Osteocyte (in vitro differentiated cells): ENCODE data around the gene TLX1. TPM values are rescaled to one million over a fixed set of nuclear protein-coding genes. Genes with fewer than 3 reads are reported as not detected.

ENCODE experiments used
- DNase-seq: peaks from one replicate; pipeline ENCODE4 v3.0.0; 2021; ENCODE audit warnings: mixed read lengths; ENCODE audit not compliant: unreplicated experiment; ENCODE audit errors: extremely low spot score
- H3K27ac Mint-ChIP-seq: one replicate; pipeline ENCODE4 v1.8.0; 2021; ENCODE audit warnings: mild to moderate bottlenecking, mixed read lengths; ENCODE audit not compliant: unreplicated experiment
- H3K27me3 Mint-ChIP-seq: one replicate; pipeline ENCODE4 v1.8.0; 2021; ENCODE audit warnings: mixed read lengths; ENCODE audit not compliant: unreplicated experiment
- H3K36me3 Mint-ChIP-seq: one replicate; pipeline ENCODE4 v1.8.0; 2021; ENCODE audit warnings: mixed read lengths; ENCODE audit not compliant: unreplicated experiment
- H3K4me1 Mint-ChIP-seq: one replicate; pipeline ENCODE4 v1.8.0; 2021; ENCODE audit warnings: mixed read lengths; ENCODE audit not compliant: unreplicated experiment
- H3K4me3 Mint-ChIP-seq: one replicate; pipeline ENCODE4 v1.8.0; 2021; ENCODE audit warnings: mild to moderate bottlenecking, moderate library complexity, mixed read lengths; ENCODE audit not compliant: unreplicated experiment
- H3K9me3 Mint-ChIP-seq: one replicate; pipeline ENCODE4 v1.8.0; 2021; ENCODE audit warnings: mixed read lengths; ENCODE audit not compliant: unreplicated experiment
- CTCF ChIP-seq: fragments of 200-600 bp; sonication (generic); IDR thresholded peaks from 2 replicates; pipeline ENCODE4 v1.5.0; 2021; ENCODE audit warnings: antibody characterized with exemption, mild to moderate bottlenecking, moderate library complexity
- total RNA-seq: library from RNA; stranded (reverse); gene quantifications from 2 replicates; pipeline ENCODE4 v1.2.1, GENCODE V29; 2021

The TLX1 gene
- total RNA-seq, 1 donor from 2014 or later, result not detected

- no peaks in the 10 kb centered on the region for H3K36me3 Mint-ChIP-seq
- no peak for DNase-seq
- TF ChIP-seq CTCF, result no peak
- H3K9me3 Mint-ChIP-seq, result no peaks in the 10 kb centered on the region
- no peak overlapping the region for H3K4me3 Mint-ChIP-seq
- H3K27me3 Mint-ChIP-seq, result peaks cover 72% of the 10 kb centered on the region
- peaks cover 4% of the 10 kb centered on the region for H3K4me1 Mint-ChIP-seq
- H3K27ac Mint-ChIP-seq, result no peak overlapping the region
These were observed 32.9 kb downstream of the TLX1 start for GRCh38 chr10:101164020-101164419.

GRCh38 chr10:101165736-101166135 is 34.6 kb downstream of the TLX1 start:
- no peak overlapping the region for H3K4me3 Mint-ChIP-seq
- DNase-seq, result no peak
- H3K27me3 Mint-ChIP-seq, result peaks cover 65% of the 10 kb centered on the region
- peaks cover 4% of the 10 kb centered on the region for H3K4me1 Mint-ChIP-seq
- no peak for TF ChIP-seq CTCF
- no peak overlapping the region for H3K27ac Mint-ChIP-seq
- H3K9me3 Mint-ChIP-seq, result no peaks in the 10 kb centered on the region
- H3K36me3 Mint-ChIP-seq, result no peaks in the 10 kb centered on the region

GRCh38 chr10:101166430-101166829 is 35.3 kb downstream of the TLX1 start:
- no peak for DNase-seq
- H3K27me3 Mint-ChIP-seq, result peaks cover 58% of the 10 kb centered on the region

GRCh38 chr10:101172741-101173140 is 41.6 kb downstream of the TLX1 start:
- Mint-ChIP-seq H3K4me3 (no peak overlapping the region), H3K4me1 (no peaks in the 10 kb centered on the region), H3K27ac (no peak overlapping the region), H3K27me3 (peaks cover 35% of the 10 kb centered on the region), H3K9me3 (peaks cover 16% of the 10 kb centered on the region), H3K36me3 (no peaks in the 10 kb centered on the region)
- TF ChIP-seq CTCF, result no peak
- DNase-seq, result no peak

More at GRCh38 chr10:101166430-101166829, 35.3 kb downstream of the TLX1 start:
- H3K36me3 Mint-ChIP-seq, result no peaks in the 10 kb centered on the region
- no peaks in the 10 kb centered on the region for H3K9me3 Mint-ChIP-seq
- H3K4me3 Mint-ChIP-seq, result no peak overlapping the region
- no peak overlapping the region for H3K27ac Mint-ChIP-seq
- TF ChIP-seq CTCF, result no peak
- H3K4me1 Mint-ChIP-seq, result peaks cover 4% of the 10 kb centered on the region

- Mint-ChIP-seq H3K9me3 (peaks cover 16% of the 10 kb centered on the region), H3K4me1 (no peaks in the 10 kb centered on the region), H3K4me3 (no peak overlapping the region), H3K27ac (no peak overlapping the region), H3K36me3 (no peaks in the 10 kb centered on the region), H3K27me3 (peaks cover 24% of the 10 kb centered on the region)
- no peak for TF ChIP-seq CTCF
- no peak for DNase-seq
These were observed 43.2 kb downstream of the TLX1 start for GRCh38 chr10:101174319-101174718.
